HG03280 (cell line): Measurements from ENCODE around the gene VSIG10L.

ENCODE experiments used
- ATAC-seq: cut with Tn5 transposase; IDR thresholded peaks from one replicate; pipeline ENCODE4 v1.9.1; 2021; ENCODE audit warnings: mild to moderate bottlenecking, moderate library complexity; ENCODE audit not compliant: unreplicated experiment

VSIG10L gene

GRCh38 chr19:51365965-51366388, 24.0 kb upstream of the VSIG10L start, which contains the start of gene ETFB:
ETFB (minus strand) TSS chr19:51366388; CDS start chr19:51366326, 62 bp downstream.
- no peak for ATAC-seq

GRCh38 chr19:51365211-51365964, 23.4 kb upstream of the VSIG10L start:
- ATAC-seq: no peak

GRCh38 chr19:51364200-51365106, 22.5 kb upstream of the VSIG10L start:
- no peak for ATAC-seq

GRCh38 chr19:51361239-51361638, 19.3 kb upstream of the VSIG10L start:
- no peak for ATAC-seq

GRCh38 chr19:51359294-51359693, 17.4 kb upstream of the VSIG10L start:
- ATAC-seq: no peak

GRCh38 chr19:51357952-51358351, 16.0 kb upstream of the VSIG10L start:
- ATAC-seq: no peak

GRCh38 chr19:51356159-51356801, 14.3 kb upstream of the VSIG10L start:
- ATAC-seq: no peak

- ATAC-seq: no peak
These were observed 12.8 kb upstream of the VSIG10L start for GRCh38 chr19:51354742-51355148.

GRCh38 chr19:51354103-51354741, 12.3 kb upstream of the VSIG10L start:
- ATAC-seq: no peak

- ATAC-seq: no peak
These were observed 10.9 kb upstream of the VSIG10L start for GRCh38 chr19:51352783-51353360.

GRCh38 chr19:51351266-51351990, 9.5 kb upstream of the VSIG10L start:
- no peak for ATAC-seq

GRCh38 chr19:51347209-51347928, 5.4 kb upstream of the VSIG10L start:
- ATAC-seq: no peak

GRCh38 chr19:51346742-51347141, 4.8 kb upstream of the VSIG10L start:
- no peak for ATAC-seq

- ATAC-seq: no peak
These were observed 3.2 kb upstream of the VSIG10L start for GRCh38 chr19:51345076-51345620.

GRCh38 chr19:51342631-51343569, 961 bp upstream of the VSIG10L start:
- ATAC-seq: no peak

GRCh38 chr19:51341066-51341465, 873 bp downstream of the VSIG10L start:
- no peak for ATAC-seq

GRCh38 chr19:51339687-51340656, 2.0 kb downstream of the VSIG10L start:
- peak; percentile 61 for ATAC-seq
